Liver (tissue), 9 donors: ENCODE measurements around the gene RTL9. TPM values are rescaled to one million over a fixed set of nuclear protein-coding genes. Genes with fewer than 3 reads are reported as not detected.

Experiments
- DNase-seq: peaks from one replicate; pipeline ENCODE4 v3.0.0-alpha.2; 2017; ENCODE audit warnings: low spot score
- H3K27ac ChIP-seq, 2 donors: one replicate each; pipeline ENCODE4 v1.7.0; 2013; ENCODE audit warnings: inconsistent platforms in 2 of 2, low read length in 2 of 2, control low read depth in 1 of 2, low read depth in 1 of 2, mild to moderate bottlenecking in 1 of 2
- H3K27me3 ChIP-seq, 4 donors: one replicate each; pipeline versions ENCODE4 v1.6.1 to v1.7.0; 2013; ENCODE audit warnings: low read length in 3 of 4, inconsistent platforms in 1 of 4, mild to moderate bottlenecking in 1 of 4, moderate library complexity in 1 of 4; ENCODE audit not compliant: control insufficient read depth in 4 of 4, insufficient read depth in 4 of 4
- H3K36me3 ChIP-seq, 4 donors: one replicate each; pipeline versions ENCODE4 v1.6.1 to v1.7.0; 2013; ENCODE audit warnings: low read length in 3 of 4, mild to moderate bottlenecking in 3 of 4, low read depth in 1 of 4, moderate library complexity in 1 of 4; ENCODE audit not compliant: control insufficient read depth in 4 of 4, insufficient read depth in 3 of 4
- H3K4me1 ChIP-seq, 4 donors: one replicate each; pipeline versions ENCODE4 v1.6.1 to v1.7.0; 2013; ENCODE audit warnings: low read length in 3 of 4, mild to moderate bottlenecking in 3 of 4, moderate library complexity in 1 of 4; ENCODE audit not compliant: control insufficient read depth in 4 of 4, insufficient read depth in 4 of 4
- H3K4me3 ChIP-seq, 3 donors: one replicate each; pipeline versions ENCODE4 v1.6.1 to v1.7.0; 2013; ENCODE audit warnings: low read length in 3 of 3, control low read depth in 1 of 3, low read depth in 1 of 3, mild to moderate bottlenecking in 1 of 3
- H3K9ac ChIP-seq, 2 donors: one replicate each; pipeline ENCODE4 v1.7.0; 2013; ENCODE audit warnings: low read length in 2 of 2, mild to moderate bottlenecking in 2 of 2, moderate library complexity in 2 of 2, control low read depth in 1 of 2, low read depth in 1 of 2
- H3K9me3 ChIP-seq, 4 donors: one replicate each; pipeline versions ENCODE4 v1.6.1 to v1.7.0; 2013; ENCODE audit warnings: low read length in 3 of 4; ENCODE audit not compliant: control insufficient read depth in 4 of 4
- ATF3 ChIP-seq: IDR thresholded peaks from 2 replicates; pipeline ENCODE4 v1.6.1; 2016; ENCODE audit warnings: antibody characterized with exemption
- EGR1 ChIP-seq, 2 donors: IDR thresholded peaks; 2 replicates each; pipeline ENCODE4 v1.6.1; 2016 to 2018; ENCODE audit warnings: antibody characterized with exemption in 2 of 2, low read depth in 2 of 2
- FOXA1 ChIP-seq: IDR thresholded peaks from 2 replicates; pipeline ENCODE4 v1.6.1; 2016; ENCODE audit warnings: antibody characterized with exemption
- FOXA2 ChIP-seq: IDR thresholded peaks from 2 replicates; pipeline ENCODE4 v1.6.1; 2016; ENCODE audit warnings: antibody characterized with exemption
- JUND ChIP-seq, 2 donors: IDR thresholded peaks; 2 replicates each; pipeline ENCODE4 v1.6.1; 2016; ENCODE audit warnings: antibody characterized with exemption in 2 of 2
- RAD21 ChIP-seq, 2 donors: IDR thresholded peaks; 2 replicates each; pipeline ENCODE4 v1.6.1; 2016; ENCODE audit warnings: antibody characterized with exemption in 2 of 2, mild to moderate bottlenecking in 2 of 2
- RXRA ChIP-seq, 2 donors: IDR thresholded peaks; 2 replicates each; pipeline ENCODE4 v1.6.1; 2017 to 2018; ENCODE audit warnings: antibody characterized with exemption in 2 of 2, mild to moderate bottlenecking in 1 of 2
- SP1 ChIP-seq: IDR thresholded peaks from 2 replicates; pipeline ENCODE4 v1.6.1; 2018; ENCODE audit warnings: antibody characterized with exemption, mild to moderate bottlenecking
- TAF1 ChIP-seq: conservative IDR thresholded peaks from 2 replicates; pipeline ENCODE4 v1.6.1; 2016; ENCODE audit warnings: antibody characterized with exemption, mild to moderate bottlenecking
- WGBS: extraction: QIAGEN DNeasy Blood & Tissue Kit; methylation state at CpG from one replicate; pipeline ENCODE4 v1.1.7; 2013; 5-methylcytosine and 5-hydroxymethylcytosine counted together
- polyA plus RNA-seq, 2 donors: library from polyadenylated mRNA; stranded (reverse) in 1 of 2; unstranded in 1 of 2; fragments of 200-250 nt in 1 of 2; fragments of >200 nt in 1 of 2; fragmentation: Nextera tagmentation in 1 of 2; extraction: Ambion mirVana in 1 of 2; gene quantifications; one replicate each; pipeline versions ENCODE4 v1.2.1 to v1.2.3, GENCODE V29; 2013 to 2015
- total RNA-seq, 2 donors: library from RNA; depleted of rRNA; stranded (reverse); fragments of >200 nt; gene quantifications; one replicate each; pipeline ENCODE4 v1.2.3, GENCODE V29; 2014
- TF ChIP-seq, protein P1 (sequence below): IDR thresholded peaks from 2 replicates; pipeline ENCODE4 v1.6.1; 2016; ENCODE audit warnings: antibody characterized with exemption
- TF ChIP-seq, protein P2 (sequence below): IDR thresholded peaks from 2 replicates; pipeline ENCODE4 v1.6.1; 2016; ENCODE audit warnings: antibody characterized with exemption
- TF ChIP-seq, protein P3 (sequence below): IDR thresholded peaks from 2 replicates; pipeline ENCODE4 v1.6.1; 2016; ENCODE audit warnings: antibody characterized with exemption, mild to moderate bottlenecking
- TF ChIP-seq, protein P4 (sequence below): fragments of 150-350 bp; IDR thresholded peaks from 2 replicates; pipeline ENCODE4 v1.5.1; 2017; ENCODE audit warnings: improper control_type of control experiment, low read depth, low read length; ENCODE audit not compliant: missing input control
- donor health status: healthy.
- donor health status: healthy.
- donor health status: healthy.
- donor health status: healthy.
- donor health status: healthy.

The RTL9 gene
- total and polyA plus RNA-seq, 4 donors, result 0.05 to 0.37 (median 0.25) TPM; not detected in 1

DNA sequence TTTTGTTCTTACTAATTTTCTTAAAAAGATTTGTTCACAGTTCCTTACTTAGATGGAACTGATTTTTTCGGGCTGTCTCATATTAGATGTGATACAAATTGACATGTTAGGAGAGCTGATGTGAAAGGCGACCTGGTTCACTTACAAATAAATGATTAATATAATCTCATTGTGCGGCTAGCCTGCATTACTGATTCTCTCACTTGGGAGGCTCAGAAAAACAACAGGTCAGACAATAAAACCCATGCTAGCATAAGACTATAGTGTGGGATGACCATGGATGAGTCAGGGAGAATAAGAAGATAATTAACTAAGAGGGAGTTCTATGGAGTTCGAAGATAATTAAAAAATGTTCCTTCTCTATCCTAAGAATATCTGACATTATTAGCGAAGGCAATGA lies 40.8 kb downstream of the RTL9 start:
- Histone ChIP-seq H3K4me1 (no peaks in the 10 kb centered on the region), H3K27me3 (no peaks in the 10 kb centered on the region), H3K9ac (no peak overlapping the region), H3K4me3 (no peak overlapping the region), H3K27ac (no peak overlapping the region), H3K36me3 (no peaks in the 10 kb centered on the region), H3K9me3 (no peaks in the 10 kb centered on the region)
- WGBS, result 91% methylated on average over 5 of the region's 5 CpGs
- TF ChIP-seq FOXA2 (no peak), EGR1 (IDR thresholded peaks at IDR 0.05; ENCODE audit: low read depth in 2 of 2) (no peak), TAF1 (no peak)
- TF ChIP-seq, protein P1, sequence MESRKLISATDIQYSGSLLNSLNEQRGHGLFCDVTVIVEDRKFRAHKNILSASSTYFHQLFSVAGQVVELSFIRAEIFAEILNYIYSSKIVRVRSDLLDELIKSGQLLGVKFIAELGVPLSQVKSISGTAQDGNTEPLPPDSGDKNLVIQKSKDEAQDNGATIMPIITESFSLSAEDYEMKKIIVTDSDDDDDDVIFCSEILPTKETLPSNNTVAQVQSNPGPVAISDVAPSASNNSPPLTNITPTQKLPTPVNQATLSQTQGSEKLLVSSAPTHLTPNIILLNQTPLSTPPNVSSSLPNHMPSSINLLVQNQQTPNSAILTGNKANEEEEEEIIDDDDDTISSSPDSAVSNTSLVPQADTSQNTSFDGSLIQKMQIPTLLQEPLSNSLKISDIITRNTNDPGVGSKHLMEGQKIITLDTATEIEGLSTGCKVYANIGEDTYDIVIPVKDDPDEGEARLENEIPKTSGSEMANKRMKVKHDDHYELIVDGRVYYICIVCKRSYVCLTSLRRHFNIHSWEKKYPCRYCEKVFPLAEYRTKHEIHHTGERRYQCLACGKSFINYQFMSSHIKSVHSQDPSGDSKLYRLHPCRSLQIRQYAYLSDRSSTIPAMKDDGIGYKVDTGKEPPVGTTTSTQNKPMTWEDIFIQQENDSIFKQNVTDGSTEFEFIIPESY, result no peak
- no peak for DNase-seq

- 90% methylated on average over 3 of the region's 3 CpGs for WGBS
- TF ChIP-seq SP1, result no peak
- TF ChIP-seq FOXA1, result no peak
- no peak for TF ChIP-seq JUND (IDR thresholded peaks at IDR 0.05)
- TF ChIP-seq ATF3, result no peak
- TF ChIP-seq, protein P2, sequence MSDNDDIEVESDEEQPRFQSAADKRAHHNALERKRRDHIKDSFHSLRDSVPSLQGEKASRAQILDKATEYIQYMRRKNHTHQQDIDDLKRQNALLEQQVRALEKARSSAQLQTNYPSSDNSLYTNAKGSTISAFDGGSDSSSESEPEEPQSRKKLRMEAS, result no peak
- no peak for TF ChIP-seq RXRA (IDR thresholded peaks at IDR 0.05)
- H3K9me3 ChIP-seq, result no peaks in the 10 kb centered on the region
- no peaks in the 10 kb centered on the region for H3K36me3 ChIP-seq
- no peak overlapping the region for H3K9ac ChIP-seq
- no peaks in the 10 kb centered on the region for H3K27me3 ChIP-seq
- H3K4me1 ChIP-seq, result no peaks in the 10 kb centered on the region
- no peak overlapping the region for H3K4me3 ChIP-seq
- H3K27ac ChIP-seq, result no peak overlapping the region
- no peak for DNase-seq
Observed at GRCh38 chrX:110399966-110400365, 41.3 kb downstream of the RTL9 start.

DNA sequence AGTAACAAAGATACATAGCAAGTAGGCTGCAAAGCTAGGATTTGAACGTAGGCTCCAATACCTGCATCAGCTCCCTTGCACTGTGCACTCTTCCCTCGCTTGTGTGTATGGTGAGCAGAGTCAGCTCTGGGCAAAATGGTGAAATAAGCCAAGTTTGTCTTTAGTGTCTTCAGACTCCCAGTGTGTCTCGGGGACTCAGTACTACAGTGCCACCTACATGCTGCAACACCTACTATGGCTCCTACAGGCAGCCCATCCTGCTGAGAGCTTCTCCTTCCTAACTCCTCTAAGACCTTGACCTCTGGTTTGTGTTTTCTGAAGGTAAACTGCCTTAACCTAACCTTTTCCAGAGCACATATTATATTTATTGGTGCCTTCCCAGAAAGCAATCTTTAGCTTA lies 42.5 kb downstream of the RTL9 start:
- no peaks in the 10 kb centered on the region for H3K9me3 ChIP-seq
- no peak overlapping the region for H3K4me3 ChIP-seq
- no peak overlapping the region for H3K9ac ChIP-seq
- WGBS, result 89% methylated on average over 3 of the region's 3 CpGs
- H3K27ac ChIP-seq, result no peak overlapping the region
- no peaks in the 10 kb centered on the region for H3K27me3 ChIP-seq
- no peaks in the 10 kb centered on the region for H3K36me3 ChIP-seq
- TF ChIP-seq SP1 (no peak), TAF1 (no peak), RAD21 (IDR thresholded peaks at IDR 0.05) (no peak), ATF3 (no peak)
- TF ChIP-seq, protein P3, sequence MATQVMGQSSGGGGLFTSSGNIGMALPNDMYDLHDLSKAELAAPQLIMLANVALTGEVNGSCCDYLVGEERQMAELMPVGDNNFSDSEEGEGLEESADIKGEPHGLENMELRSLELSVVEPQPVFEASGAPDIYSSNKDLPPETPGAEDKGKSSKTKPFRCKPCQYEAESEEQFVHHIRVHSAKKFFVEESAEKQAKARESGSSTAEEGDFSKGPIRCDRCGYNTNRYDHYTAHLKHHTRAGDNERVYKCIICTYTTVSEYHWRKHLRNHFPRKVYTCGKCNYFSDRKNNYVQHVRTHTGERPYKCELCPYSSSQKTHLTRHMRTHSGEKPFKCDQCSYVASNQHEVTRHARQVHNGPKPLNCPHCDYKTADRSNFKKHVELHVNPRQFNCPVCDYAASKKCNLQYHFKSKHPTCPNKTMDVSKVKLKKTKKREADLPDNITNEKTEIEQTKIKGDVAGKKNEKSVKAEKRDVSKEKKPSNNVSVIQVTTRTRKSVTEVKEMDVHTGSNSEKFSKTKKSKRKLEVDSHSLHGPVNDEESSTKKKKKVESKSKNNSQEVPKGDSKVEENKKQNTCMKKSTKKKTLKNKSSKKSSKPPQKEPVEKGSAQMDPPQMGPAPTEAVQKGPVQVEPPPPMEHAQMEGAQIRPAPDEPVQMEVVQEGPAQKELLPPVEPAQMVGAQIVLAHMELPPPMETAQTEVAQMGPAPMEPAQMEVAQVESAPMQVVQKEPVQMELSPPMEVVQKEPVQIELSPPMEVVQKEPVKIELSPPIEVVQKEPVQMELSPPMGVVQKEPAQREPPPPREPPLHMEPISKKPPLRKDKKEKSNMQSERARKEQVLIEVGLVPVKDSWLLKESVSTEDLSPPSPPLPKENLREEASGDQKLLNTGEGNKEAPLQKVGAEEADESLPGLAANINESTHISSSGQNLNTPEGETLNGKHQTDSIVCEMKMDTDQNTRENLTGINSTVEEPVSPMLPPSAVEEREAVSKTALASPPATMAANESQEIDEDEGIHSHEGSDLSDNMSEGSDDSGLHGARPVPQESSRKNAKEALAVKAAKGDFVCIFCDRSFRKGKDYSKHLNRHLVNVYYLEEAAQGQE, result no peak
- TF ChIP-seq, protein P4, sequence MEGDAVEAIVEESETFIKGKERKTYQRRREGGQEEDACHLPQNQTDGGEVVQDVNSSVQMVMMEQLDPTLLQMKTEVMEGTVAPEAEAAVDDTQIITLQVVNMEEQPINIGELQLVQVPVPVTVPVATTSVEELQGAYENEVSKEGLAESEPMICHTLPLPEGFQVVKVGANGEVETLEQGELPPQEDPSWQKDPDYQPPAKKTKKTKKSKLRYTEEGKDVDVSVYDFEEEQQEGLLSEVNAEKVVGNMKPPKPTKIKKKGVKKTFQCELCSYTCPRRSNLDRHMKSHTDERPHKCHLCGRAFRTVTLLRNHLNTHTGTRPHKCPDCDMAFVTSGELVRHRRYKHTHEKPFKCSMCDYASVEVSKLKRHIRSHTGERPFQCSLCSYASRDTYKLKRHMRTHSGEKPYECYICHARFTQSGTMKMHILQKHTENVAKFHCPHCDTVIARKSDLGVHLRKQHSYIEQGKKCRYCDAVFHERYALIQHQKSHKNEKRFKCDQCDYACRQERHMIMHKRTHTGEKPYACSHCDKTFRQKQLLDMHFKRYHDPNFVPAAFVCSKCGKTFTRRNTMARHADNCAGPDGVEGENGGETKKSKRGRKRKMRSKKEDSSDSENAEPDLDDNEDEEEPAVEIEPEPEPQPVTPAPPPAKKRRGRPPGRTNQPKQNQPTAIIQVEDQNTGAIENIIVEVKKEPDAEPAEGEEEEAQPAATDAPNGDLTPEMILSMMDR, result no peak
- TF ChIP-seq, protein P2, result no peak
- no peaks in the 10 kb centered on the region for H3K4me1 ChIP-seq
- DNase-seq, result no peak
